ENCODE results near the gene SMYD3. TPM values are rescaled to one million over a fixed set of nuclear protein-coding genes. Genes with fewer than 3 reads are reported as not detected.

The SMYD3 gene
- total and polyA plus RNA-seq, 12 donors = 13.5 to 78.2 (median 26.8) TPM

GRCh38 chr1:245987219-245987545 lies 519.9 kb downstream of the SMYD3 start:
- WGBS, 4 donors = 61 to 85% (median 74%) methylated on average over 2 of the region's 2 CpGs
- no peak for DNase-seq
- TF ChIP-seq POLR2A (IDR thresholded peaks at IDR 0.05) (no peak), CTCF (IDR thresholded peaks at IDR 0.05) (no peak)
- Histone ChIP-seq H3K4me1 (replicated peaks in 1 of 2) (no peaks in the 10 kb centered on the region), H3K4me3 (no peak overlapping the region), H3K27me3 (no peaks in the 10 kb centered on the region), H3K36me3 (replicated peaks in 1 of 2) (no peaks in the 10 kb centered on the region), H3K9me3 (replicated peaks in 1 of 3) (no peaks in the 10 kb centered on the region), H3K27ac (no peak overlapping the region)
- intact Hi-C loops (cut with DNase I) = no loop called here

DNA sequence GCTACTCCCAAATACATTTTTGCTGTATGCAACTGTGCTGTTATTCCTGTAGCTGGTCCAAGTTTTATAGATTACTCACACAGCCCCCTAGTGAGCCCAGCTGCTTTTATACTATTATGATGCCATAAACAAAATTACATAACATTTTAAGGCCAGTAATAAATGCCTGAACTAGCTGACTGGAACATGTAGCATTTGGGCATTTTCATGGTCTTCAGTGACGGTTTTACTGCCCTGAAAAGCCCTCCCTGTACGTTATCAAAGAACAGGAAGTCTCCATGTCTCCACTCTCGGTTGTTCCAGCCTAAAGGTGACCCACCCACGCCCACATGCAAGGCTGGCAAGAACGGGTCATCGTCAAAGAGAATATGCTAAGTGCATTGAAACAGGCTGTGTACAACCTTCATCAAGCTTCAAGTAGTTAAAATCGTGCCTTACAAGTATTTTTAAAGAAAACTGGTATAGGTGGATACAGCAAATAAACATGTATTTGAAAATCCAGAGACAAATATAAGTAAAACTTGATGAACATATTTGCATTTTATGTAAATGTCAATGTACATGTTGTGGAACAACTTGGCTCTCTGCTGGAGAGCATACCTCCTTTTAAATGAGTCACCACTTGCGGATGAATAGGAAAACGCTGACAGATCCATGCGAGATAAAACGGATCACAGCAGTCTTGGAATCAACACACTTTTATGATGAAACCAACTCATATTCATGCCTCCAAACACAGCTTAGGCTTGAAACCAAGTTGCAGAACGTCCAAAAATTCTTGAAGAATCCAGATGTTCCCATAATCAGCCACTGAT lies 520.5 kb downstream of the SMYD3 start:
- intact Hi-C loops (cut with DNase I) = no loop called here
- 56 to 67% (median 63%) methylated on average over 12 of the region's 12 CpGs for WGBS, 4 donors
- Histone ChIP-seq H3K27me3 (no peaks in the 10 kb centered on the region), H3K4me1 (replicated peaks in 1 of 2) (no peaks in the 10 kb centered on the region), H3K36me3 (replicated peaks in 1 of 2) (no peaks in the 10 kb centered on the region), H3K9me3 (replicated peaks in 1 of 3) (no peaks in the 10 kb centered on the region), H3K27ac (no peak overlapping the region), H3K4me3 (no peak overlapping the region)
- TF ChIP-seq POLR2A (IDR thresholded peaks at IDR 0.05) = no peak
- no peak for TF ChIP-seq CTCF (IDR thresholded peaks at IDR 0.05)
- DNase-seq = no peak

GRCh38 chr1:245984390-245985155 lies 522.5 kb downstream of the SMYD3 start:
- no peak overlapping the region for H3K4me3 ChIP-seq
- H3K9me3 ChIP-seq (replicated peaks in 1 of 3) = no peaks in the 10 kb centered on the region
- no peaks in the 10 kb centered on the region for H3K4me1 ChIP-seq (replicated peaks in 1 of 2)
- H3K27me3 ChIP-seq = no peaks in the 10 kb centered on the region
- intact Hi-C loops (cut with DNase I) = no loop called here
- TF ChIP-seq POLR2A (IDR thresholded peaks at IDR 0.05) (no peak), CTCF (IDR thresholded peaks at IDR 0.05) (no peak)
- H3K27ac ChIP-seq = no peak overlapping the region
- no peak for DNase-seq
- WGBS, 4 donors = 92 to 94% (median 93%) methylated on average over 7 of the region's 7 CpGs
- no peaks in the 10 kb centered on the region for H3K36me3 ChIP-seq (replicated peaks in 1 of 2)

DNA sequence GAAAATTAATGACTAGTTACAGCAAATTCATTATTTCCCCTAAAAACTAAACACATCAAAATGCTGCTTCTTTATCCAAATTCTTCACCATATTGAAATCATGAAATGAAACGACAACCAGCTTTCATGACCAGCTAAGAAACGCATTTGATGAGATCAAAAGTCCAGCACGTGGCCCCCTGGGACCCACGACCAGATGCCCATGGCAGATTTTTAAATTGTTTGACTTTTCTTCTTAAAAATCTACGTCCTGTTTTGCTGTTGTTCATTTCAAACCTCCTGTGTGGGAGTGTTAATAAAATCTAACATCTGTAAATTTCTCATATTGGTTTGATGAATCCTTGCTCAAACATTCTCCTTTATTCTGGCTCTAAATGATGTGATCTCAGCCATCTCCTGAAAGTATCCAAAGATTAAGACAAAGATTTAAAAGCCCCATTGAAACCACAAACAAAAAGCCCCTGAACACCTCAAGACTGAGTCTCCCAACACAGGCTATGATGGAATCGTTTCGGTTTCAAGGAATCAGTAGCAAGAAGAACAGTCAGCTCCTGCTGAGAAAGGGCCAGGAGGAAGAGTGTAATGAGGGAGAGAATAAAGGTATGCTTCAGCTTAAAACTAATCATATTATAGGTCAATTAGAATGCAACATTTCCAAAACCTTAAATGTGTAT lies 523.6 kb downstream of the SMYD3 start:
- intact Hi-C loops (cut with DNase I) = no loop called here
- TF ChIP-seq CTCF (IDR thresholded peaks at IDR 0.05) = no peak
- TF ChIP-seq POLR2A (IDR thresholded peaks at IDR 0.05) = no peak
- no peaks in the 10 kb centered on the region for H3K36me3 ChIP-seq (replicated peaks in 1 of 2)
- no peaks in the 10 kb centered on the region for H3K9me3 ChIP-seq (replicated peaks in 1 of 3)
- no peak overlapping the region for H3K4me3 ChIP-seq
- H3K27me3 ChIP-seq = no peaks in the 10 kb centered on the region
- H3K27ac ChIP-seq = no peak overlapping the region
- no peaks in the 10 kb centered on the region for H3K4me1 ChIP-seq (replicated peaks in 1 of 2)
- no peak for DNase-seq
- WGBS, 4 donors = 91 to 95% (median 94%) methylated on average over 7 of the region's 7 CpGs

All from adrenal gland (tissue), 12 donors.